ENCODE measurements around the gene ACTRT2. TPM values are rescaled to one million over a fixed set of nuclear protein-coding genes. Genes with fewer than 3 reads are reported as not detected.
A peak's percentile ranks its signal among the peaks of the same experiment; 100 is the strongest.

ACTRT2 gene
- total RNA-seq, 4 donors from 2014 or later: not detected

DNA sequence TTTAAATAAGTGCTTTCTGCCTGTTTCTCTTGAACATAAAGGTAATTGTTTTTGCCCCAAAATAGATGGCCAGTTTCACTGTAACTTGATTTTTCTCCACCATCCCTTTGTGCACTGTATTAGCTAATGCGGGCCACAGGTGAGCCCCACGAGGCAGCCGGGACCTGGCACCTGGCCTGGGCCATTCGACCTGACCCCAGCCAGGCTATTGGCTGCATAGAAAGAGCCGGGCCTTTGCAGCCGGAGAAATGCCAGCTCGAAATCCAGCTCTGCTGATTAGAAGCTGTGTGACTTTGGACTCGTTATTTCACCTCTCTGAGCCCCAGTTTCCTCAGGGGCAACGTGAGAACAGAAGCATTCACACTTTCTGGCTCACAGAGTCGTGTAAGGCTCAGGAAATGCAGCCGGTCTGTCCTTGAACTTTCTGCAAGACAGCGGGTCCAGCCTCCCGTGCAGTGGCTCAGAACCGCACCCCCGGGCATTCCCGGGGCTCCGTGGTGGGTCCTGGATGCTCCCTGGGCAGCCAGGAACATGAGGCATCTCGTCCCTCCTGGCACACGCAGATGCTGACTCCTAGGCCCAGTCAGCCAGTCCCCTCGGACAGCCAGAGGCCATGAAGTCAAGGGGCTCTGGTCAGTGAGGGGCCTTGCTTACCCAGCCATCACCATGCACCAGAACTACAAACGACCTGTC is 37.4 kb upstream of the ACTRT2 start:
- TF ChIP-seq, protein P1, sequence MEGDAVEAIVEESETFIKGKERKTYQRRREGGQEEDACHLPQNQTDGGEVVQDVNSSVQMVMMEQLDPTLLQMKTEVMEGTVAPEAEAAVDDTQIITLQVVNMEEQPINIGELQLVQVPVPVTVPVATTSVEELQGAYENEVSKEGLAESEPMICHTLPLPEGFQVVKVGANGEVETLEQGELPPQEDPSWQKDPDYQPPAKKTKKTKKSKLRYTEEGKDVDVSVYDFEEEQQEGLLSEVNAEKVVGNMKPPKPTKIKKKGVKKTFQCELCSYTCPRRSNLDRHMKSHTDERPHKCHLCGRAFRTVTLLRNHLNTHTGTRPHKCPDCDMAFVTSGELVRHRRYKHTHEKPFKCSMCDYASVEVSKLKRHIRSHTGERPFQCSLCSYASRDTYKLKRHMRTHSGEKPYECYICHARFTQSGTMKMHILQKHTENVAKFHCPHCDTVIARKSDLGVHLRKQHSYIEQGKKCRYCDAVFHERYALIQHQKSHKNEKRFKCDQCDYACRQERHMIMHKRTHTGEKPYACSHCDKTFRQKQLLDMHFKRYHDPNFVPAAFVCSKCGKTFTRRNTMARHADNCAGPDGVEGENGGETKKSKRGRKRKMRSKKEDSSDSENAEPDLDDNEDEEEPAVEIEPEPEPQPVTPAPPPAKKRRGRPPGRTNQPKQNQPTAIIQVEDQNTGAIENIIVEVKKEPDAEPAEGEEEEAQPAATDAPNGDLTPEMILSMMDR (IDR thresholded peaks at IDR 0.05): no peak
- TF ChIP-seq EP300 (IDR thresholded peaks at IDR 0.05): no peak
- TF ChIP-seq POLR2A (IDR thresholded peaks at IDR 0.05): no peak
- no peak for DNase-seq (ENCODE audit: low spot score in 2 of 2)
- peaks cover 0 to 37% (median 4%) of the 10 kb centered on the region in 4 donors for H3K4me1 ChIP-seq
- no peak overlapping the region for H3K4me3 ChIP-seq
- 69 to 79% methylated on average over 19 to 20 of the region's 21 CpGs for WGBS, 2 donors
- no peaks in the 10 kb centered on the region for H3K9me3 ChIP-seq
- H3K27me3 ChIP-seq: no peaks in the 10 kb centered on the region
- H3K27ac ChIP-seq: peak overlapping the region in 1 of 4 donors; percentile 82
- H3K36me3 ChIP-seq: no peaks in the 10 kb centered on the region

DNA sequence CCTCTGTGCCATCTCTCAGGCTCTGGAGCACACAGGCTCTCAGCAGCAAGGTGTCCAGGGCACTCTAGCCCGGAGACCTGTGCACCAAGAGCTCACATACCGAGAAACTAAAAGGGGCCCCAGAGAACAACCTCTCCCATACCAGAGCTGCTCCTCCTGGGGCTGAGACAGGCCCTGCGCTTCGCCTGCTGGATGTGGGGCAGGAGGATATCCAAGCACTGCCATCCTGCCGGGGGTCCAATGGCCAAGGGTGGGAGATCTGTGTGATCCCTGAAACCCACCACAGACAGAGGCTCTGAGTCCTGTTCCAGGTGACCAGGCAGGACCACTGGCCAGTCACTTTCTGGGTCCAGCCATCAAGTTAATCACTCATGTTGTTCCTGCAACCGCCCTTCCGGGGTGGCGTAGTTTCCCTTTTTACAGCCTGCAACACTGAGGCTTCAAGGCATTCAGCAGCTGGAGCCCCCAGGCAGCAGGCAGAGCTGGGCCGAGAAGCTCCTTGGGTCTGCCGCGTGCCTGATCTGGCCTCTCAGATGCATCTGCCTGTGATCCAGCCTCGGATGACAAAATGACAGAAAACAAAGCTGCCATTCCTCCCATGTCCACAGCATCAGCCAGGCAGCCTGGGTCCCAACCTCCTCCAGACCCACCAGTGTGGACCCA is 36.7 kb upstream of the ACTRT2 start:
- 89 to 91% methylated on average over 7 to 12 of the region's 12 CpGs for whole genome bisulfite sequencing, 2 donors
- Histone ChIP-seq H3K27ac (peak overlapping the region in 2 of 4 donors; percentile 59 to 67), H3K27me3 (no peaks in the 10 kb centered on the region), H3K4me3 (no peak overlapping the region), H3K9me3 (no peaks in the 10 kb centered on the region), H3K36me3 (no peaks in the 10 kb centered on the region), H3K4me1 (peaks cover 0 to 37% (median 4%) of the 10 kb centered on the region in 4 donors)
- TF ChIP-seq, protein P1 (IDR thresholded peaks at IDR 0.05): no peak
- TF ChIP-seq EP300 (IDR thresholded peaks at IDR 0.05): no peak
- no peak for TF ChIP-seq POLR2A (IDR thresholded peaks at IDR 0.05)
- DNase-seq (ENCODE audit: low spot score in 2 of 2): no peak

DNA sequence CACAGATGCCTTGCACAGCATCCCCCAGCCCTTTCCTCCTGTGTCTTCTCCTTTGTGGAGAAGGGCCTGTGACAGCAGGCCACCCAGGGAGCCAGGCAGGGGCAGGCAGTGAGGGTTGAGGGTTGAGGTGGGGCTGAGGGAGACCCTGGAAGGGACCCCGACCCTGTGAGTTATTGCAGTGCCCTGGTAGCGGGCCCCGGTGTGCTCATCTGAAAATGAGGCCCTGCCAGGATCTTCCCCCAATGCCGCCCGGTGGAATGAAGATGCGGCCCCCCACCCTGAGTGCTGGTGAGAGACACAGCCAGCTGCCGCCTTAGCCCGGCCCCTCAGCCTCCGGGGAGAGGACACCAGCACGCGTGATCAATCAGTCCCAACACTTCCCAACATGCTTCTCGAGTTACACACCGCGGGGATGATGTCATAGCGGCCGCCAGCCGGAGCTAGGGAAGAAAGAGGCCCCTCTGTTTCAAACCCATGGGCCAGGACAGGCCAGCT is 36.2 kb upstream of the ACTRT2 start:
- H3K4me1 ChIP-seq: peaks cover 0 to 37% (median 4%) of the 10 kb centered on the region in 4 donors
- DNase-seq (ENCODE audit: low spot score in 2 of 2): no peak
- no peak overlapping the region for H3K4me3 ChIP-seq
- H3K36me3 ChIP-seq: no peaks in the 10 kb centered on the region
- no peak for TF ChIP-seq POLR2A (IDR thresholded peaks at IDR 0.05)
- TF ChIP-seq EP300 (IDR thresholded peaks at IDR 0.05): peak in 1 of 2 donors; percentile 10
- no peaks in the 10 kb centered on the region for H3K27me3 ChIP-seq
- peak overlapping the region in 2 of 4 donors; percentile 59 to 67 for H3K27ac ChIP-seq
- no peaks in the 10 kb centered on the region for H3K9me3 ChIP-seq
- WGBS, 2 donors: 27 to 38% methylated on average over 15 to 17 of the region's 17 CpGs

DNA sequence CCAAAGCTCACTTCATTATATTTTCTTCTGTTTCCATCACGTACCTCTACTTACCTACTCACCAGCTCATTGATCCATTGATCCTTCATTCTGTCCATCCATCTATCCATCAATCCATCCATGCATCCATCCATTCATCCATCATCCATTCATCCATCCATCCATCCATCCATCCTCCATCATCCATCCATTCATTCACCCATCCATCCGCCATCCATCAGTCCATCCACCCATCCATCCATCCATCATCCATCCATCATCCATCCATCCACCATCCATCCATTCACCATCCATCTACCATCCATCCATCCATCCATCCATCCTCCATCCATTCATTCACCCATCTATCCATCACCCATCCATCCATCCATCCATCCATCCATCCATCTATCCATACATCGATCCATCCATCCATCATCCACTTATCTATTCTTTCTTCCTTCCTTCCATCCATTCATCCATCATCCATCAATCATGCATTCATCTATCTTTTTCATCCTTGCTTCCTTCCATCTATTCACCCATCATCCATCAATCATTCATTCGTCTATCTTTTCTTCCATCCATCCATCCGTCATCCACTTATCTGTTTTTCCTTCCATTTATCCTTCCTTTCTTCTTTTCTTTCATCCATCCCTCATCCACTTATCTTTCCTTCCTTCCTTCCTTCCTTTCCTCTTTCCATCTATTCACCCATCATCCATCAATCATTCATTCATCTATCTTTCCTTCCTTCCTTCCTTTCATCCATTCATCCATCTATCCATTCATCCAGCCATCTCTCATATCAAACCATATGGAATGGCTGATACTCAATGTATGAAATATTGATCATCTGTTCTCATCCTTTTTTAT is 35.3 kb upstream of the ACTRT2 start:
- H3K9me3 ChIP-seq: no peaks in the 10 kb centered on the region
- peak overlapping the region in 1 of 4 donors; percentile 18 for H3K27ac ChIP-seq
- H3K4me1 ChIP-seq: peaks cover 0 to 37% (median 4%) of the 10 kb centered on the region in 4 donors
- WGBS, 2 donors: 92 to 93% methylated on average over 5 of the region's 5 CpGs
- H3K27me3 ChIP-seq: no peaks in the 10 kb centered on the region
- TF ChIP-seq POLR2A (IDR thresholded peaks at IDR 0.05): no peak
- TF ChIP-seq, protein P1 (IDR thresholded peaks at IDR 0.05): no peak
- TF ChIP-seq EP300 (IDR thresholded peaks at IDR 0.05): no peak
- H3K4me3 ChIP-seq: no peak overlapping the region
- H3K36me3 ChIP-seq: no peaks in the 10 kb centered on the region
- no peak for DNase-seq (ENCODE audit: low spot score in 2 of 2)

DNA sequence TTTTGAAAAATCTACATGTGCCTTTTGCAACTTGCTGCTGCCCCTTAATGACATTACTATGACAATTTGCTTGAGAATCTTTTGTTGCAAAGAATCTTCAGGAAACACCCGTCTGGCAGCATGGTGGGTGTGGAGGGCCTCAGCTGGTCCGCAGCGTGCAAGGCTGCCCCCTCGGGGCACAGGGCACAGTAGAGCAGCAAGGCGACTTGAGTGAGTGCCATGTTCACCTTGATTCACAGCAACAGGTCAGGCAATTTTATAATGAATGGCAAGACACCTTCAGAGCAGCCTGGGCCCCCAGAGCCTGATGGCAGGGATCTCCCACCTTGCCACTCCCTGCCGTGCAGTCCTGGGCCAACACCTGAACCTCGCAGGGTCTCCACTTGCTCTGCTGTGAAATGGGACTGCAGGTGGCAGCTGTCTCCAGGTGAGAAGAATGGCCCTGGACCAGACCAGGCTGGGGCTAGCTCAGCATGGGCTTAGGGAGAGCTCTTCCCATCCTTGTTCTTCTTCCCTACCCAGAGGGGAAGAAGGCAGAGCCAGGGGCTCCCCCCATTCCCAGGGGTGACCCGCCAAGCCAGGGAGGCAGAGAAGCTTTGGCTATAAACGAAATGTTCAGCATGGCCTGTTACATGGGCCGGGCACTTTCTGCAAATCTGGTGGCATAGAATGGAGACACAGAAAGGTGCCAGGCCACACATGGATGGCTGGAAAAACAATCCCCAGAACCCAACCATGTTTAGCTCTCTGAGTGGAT is 34.5 kb upstream of the ACTRT2 start:
- Histone ChIP-seq H3K27me3 (no peaks in the 10 kb centered on the region), H3K4me1 (peaks cover 0 to 37% (median 4%) of the 10 kb centered on the region in 4 donors), H3K4me3 (no peak overlapping the region), H3K27ac (no peak overlapping the region), H3K9me3 (no peaks in the 10 kb centered on the region), H3K36me3 (no peaks in the 10 kb centered on the region)
- no peak for DNase-seq (ENCODE audit: low spot score in 2 of 2)
- 94 to 97% methylated on average over 10 of the region's 10 CpGs for WGBS, 2 donors
- TF ChIP-seq POLR2A (IDR thresholded peaks at IDR 0.05) (no peak), EP300 (IDR thresholded peaks at IDR 0.05) (no peak)
- TF ChIP-seq, protein P1 (IDR thresholded peaks at IDR 0.05): no peak
